Astrocyte (in vitro differentiated cells and primary cell): ENCODE results near the gene R3HCC1L. TPM values are rescaled to one million over a fixed set of nuclear protein-coding genes. Genes with fewer than 3 reads are reported as not detected.

Source experiments
- DNase-seq: peaks from one replicate; pipeline ENCODE4 v3.0.0-alpha.2; 2010; ENCODE audit warnings: low read depth
- FAIRE-seq: peaks from 2 replicates; lab custom pipeline; 2011; peaks lifted over from hg19 to GRCh38; lab: Jason Lieb, UNC
- H2AFZ ChIP-seq: 2 replicates; pipeline ENCODE4 v1.6.0; 2012; ENCODE audit warnings: low read depth, low read length, inconsistent platforms
- H3K27ac ChIP-seq: 2 replicates; pipeline ENCODE4 v1.5.1; 2011; ENCODE audit warnings: low read depth, low read length, inconsistent platforms
- H3K27me3 ChIP-seq: 2 replicates; pipeline ENCODE4 v1.6.0; 2011; ENCODE audit warnings: low read length, inconsistent platforms; ENCODE audit not compliant: insufficient read depth
- H3K36me3 ChIP-seq: 2 replicates; pipeline ENCODE4 v1.5.1; 2011; ENCODE audit warnings: low read length, inconsistent platforms; ENCODE audit not compliant: insufficient read depth
- H3K4me1 ChIP-seq: 2 replicates; pipeline ENCODE4 v1.5.1; 2011; ENCODE audit warnings: low read length, inconsistent platforms; ENCODE audit not compliant: insufficient read depth
- H3K4me2 ChIP-seq: 2 replicates; pipeline ENCODE4 v1.6.0; 2012; ENCODE audit warnings: low read length, inconsistent platforms
- H3K4me3 ChIP-seq: 2 replicates; pipeline ENCODE4 v1.5.1; 2011; ENCODE audit warnings: low read depth, mild to moderate bottlenecking, low read length, inconsistent platforms; ENCODE audit not compliant: insufficient read depth
- H3K79me2 ChIP-seq: 2 replicates; pipeline ENCODE4 v1.6.0; 2012; ENCODE audit warnings: mild to moderate bottlenecking, low read length, inconsistent platforms; ENCODE audit not compliant: insufficient read depth
- H3K9ac ChIP-seq: 2 replicates; pipeline ENCODE4 v1.6.0; 2012; ENCODE audit warnings: mild to moderate bottlenecking, low read length, inconsistent platforms
- H3K9me3 ChIP-seq: 2 replicates; pipeline ENCODE4 v1.5.1; 2012; ENCODE audit warnings: low read depth, mild to moderate bottlenecking, low read length, inconsistent platforms; ENCODE audit not compliant: insufficient read depth
- H4K20me1 ChIP-seq: 2 replicates; pipeline ENCODE4 v1.6.0; 2012; ENCODE audit warnings: low read length, inconsistent platforms; ENCODE audit not compliant: insufficient read depth
- H3K27ac Mint-ChIP-seq: one replicate; pipeline ENCODE4 v1.8.0; 2021; ENCODE audit warnings: mild to moderate bottlenecking, mixed read lengths; ENCODE audit not compliant: unreplicated experiment
- H3K27me3 Mint-ChIP-seq: one replicate; pipeline ENCODE4 v1.8.0; 2021; ENCODE audit warnings: low read depth, mixed read lengths; ENCODE audit not compliant: unreplicated experiment
- H3K36me3 Mint-ChIP-seq: one replicate; pipeline ENCODE4 v1.8.0; 2021; ENCODE audit warnings: low read depth, mixed read lengths; ENCODE audit not compliant: unreplicated experiment
- H3K4me1 Mint-ChIP-seq: one replicate; pipeline ENCODE4 v1.8.0; 2021; ENCODE audit warnings: low read depth, mixed read lengths; ENCODE audit not compliant: unreplicated experiment
- H3K4me3 Mint-ChIP-seq: one replicate; pipeline ENCODE4 v1.8.0; 2021; ENCODE audit warnings: mild to moderate bottlenecking, moderate library complexity, mixed read lengths; ENCODE audit not compliant: unreplicated experiment
- H3K9me3 Mint-ChIP-seq: one replicate; pipeline ENCODE4 v1.8.0; 2021; ENCODE audit warnings: mild to moderate bottlenecking, mixed read lengths; ENCODE audit not compliant: unreplicated experiment
- CTCF ChIP-seq: IDR thresholded peaks from 2 replicates; pipeline ENCODE4 v1.5.1; 2011; ENCODE audit warnings: low read depth, mild to moderate bottlenecking, inconsistent platforms, low read length, moderate library complexity; ENCODE audit not compliant: insufficient read depth
- EZH2 ChIP-seq: IDR thresholded peaks from 2 replicates; pipeline ENCODE4 v1.6.1; 2012; ENCODE audit warnings: mild to moderate bottlenecking, low read length, inconsistent platforms; ENCODE audit not compliant: insufficient read depth
- total RNA-seq: library from RNA; stranded (reverse); gene quantifications from 2 replicates; pipeline ENCODE4 v1.2.1, GENCODE V29; 2021

Gene R3HCC1L
- total RNA-seq, 1 donor from 2014 or later: 19.9 TPM

GRCh38 chr10:98100476-98100875 lies 34.0 kb upstream of the R3HCC1L start:
- H3K27ac Mint-ChIP-seq: no peak overlapping the region

DNA sequence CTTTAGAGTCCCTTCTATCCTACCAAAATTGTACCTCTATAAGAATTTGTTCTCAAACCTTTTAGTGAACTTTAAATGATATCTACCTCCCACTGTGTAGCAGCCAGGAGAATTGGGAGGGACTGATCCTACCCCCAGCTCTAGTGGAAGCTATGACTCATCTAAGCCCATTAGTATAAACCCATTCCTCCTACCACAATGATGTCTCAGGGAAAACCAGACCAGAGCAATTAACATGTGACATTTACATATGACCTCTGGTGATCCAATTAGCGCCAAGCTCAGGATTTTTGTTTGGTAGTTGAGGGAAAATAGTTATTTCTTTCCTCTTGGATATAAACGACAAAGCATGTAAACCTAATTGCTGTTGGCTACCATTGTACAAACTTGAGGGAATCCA lies 33.1 kb upstream of the R3HCC1L start:
- Histone ChIP-seq H3K79me2 (no peaks in the 10 kb centered on the region), H3K4me2 (no peak overlapping the region), H3K9me3 (no peaks in the 10 kb centered on the region), H3K27me3 (no peaks in the 10 kb centered on the region), H3K36me3 (no peaks in the 10 kb centered on the region), H3K4me3 (no peak overlapping the region), H2AFZ (no peak overlapping the region), H3K4me1 (no peaks in the 10 kb centered on the region), H3K27ac (no peak overlapping the region), H4K20me1 (no peaks in the 10 kb centered on the region), H3K9ac (no peak overlapping the region)
- TF ChIP-seq EZH2: no peak
- no peak for TF ChIP-seq CTCF
- FAIRE-seq (no peak), DNase-seq (no peak)
- Mint-ChIP-seq H3K27me3 (peaks cover 14% of the 10 kb centered on the region), H3K4me3 (no peak overlapping the region), H3K9me3 (no peaks in the 10 kb centered on the region), H3K4me1 (no peaks in the 10 kb centered on the region), H3K36me3 (peaks cover 2% of the 10 kb centered on the region), H3K27ac (no peak overlapping the region)

More at GRCh38 chr10:98100476-98100875, 34.0 kb upstream of the R3HCC1L start:
- no peaks in the 10 kb centered on the region for H3K36me3 ChIP-seq
- no peaks in the 10 kb centered on the region for H3K27me3 ChIP-seq
- no peak overlapping the region for H3K4me3 ChIP-seq
- H3K9me3 Mint-ChIP-seq: no peaks in the 10 kb centered on the region
- no peak overlapping the region for H3K9ac ChIP-seq
- no peaks in the 10 kb centered on the region for H3K9me3 ChIP-seq
- no peaks in the 10 kb centered on the region for H3K4me1 ChIP-seq
- DNase-seq (no peak), FAIRE-seq (no peak)
- H3K27me3 Mint-ChIP-seq: peaks cover 21% of the 10 kb centered on the region
- no peaks in the 10 kb centered on the region for H4K20me1 ChIP-seq
- no peaks in the 10 kb centered on the region for H3K4me1 Mint-ChIP-seq
- H3K27ac ChIP-seq: no peak overlapping the region
- peaks cover 2% of the 10 kb centered on the region for H3K36me3 Mint-ChIP-seq
- H3K4me3 Mint-ChIP-seq: no peak overlapping the region
- no peak for TF ChIP-seq EZH2
- no peak for TF ChIP-seq CTCF
- H3K4me2 ChIP-seq: no peak overlapping the region
- H2AFZ ChIP-seq: no peak overlapping the region
- H3K79me2 ChIP-seq: no peaks in the 10 kb centered on the region

DNA sequence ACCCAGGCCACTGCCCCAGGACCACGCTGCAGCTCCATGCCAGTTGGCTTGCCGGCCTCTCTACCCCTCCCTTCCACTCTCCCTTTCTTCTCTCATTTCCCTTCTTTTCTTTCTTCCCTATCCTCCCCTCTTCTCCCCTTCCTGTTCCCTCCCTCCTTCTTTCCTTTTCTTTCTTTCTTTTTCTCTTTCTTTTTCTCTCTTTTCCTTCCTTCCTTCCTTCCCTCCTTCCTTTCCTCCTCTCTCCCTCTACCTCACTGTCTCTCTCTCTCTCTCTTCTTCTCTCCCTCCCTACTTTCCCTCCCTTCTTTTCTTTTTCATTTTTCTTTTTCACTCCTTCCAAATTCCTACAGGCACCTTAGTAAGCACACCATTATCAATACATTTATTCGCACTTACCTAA lies 30.3 kb upstream of the R3HCC1L start:
- no peak for DNase-seq
- TF ChIP-seq CTCF (no peak), EZH2 (no peak)
- no peaks in the 10 kb centered on the region for H3K27me3 ChIP-seq
- Mint-ChIP-seq H3K4me3 (no peak overlapping the region), H3K27ac (no peak overlapping the region), H3K27me3 (peaks cover 13% of the 10 kb centered on the region), H3K4me1 (no peaks in the 10 kb centered on the region), H3K9me3 (no peaks in the 10 kb centered on the region), H3K36me3 (no peaks in the 10 kb centered on the region)
- H3K4me3 ChIP-seq: no peak overlapping the region
- H3K36me3 ChIP-seq: no peaks in the 10 kb centered on the region
- no peaks in the 10 kb centered on the region for H3K9me3 ChIP-seq
- no peak overlapping the region for H3K27ac ChIP-seq
- H3K4me1 ChIP-seq: no peaks in the 10 kb centered on the region
- no peak overlapping the region for H2AFZ ChIP-seq
- no peak overlapping the region for H3K9ac ChIP-seq
- no peaks in the 10 kb centered on the region for H3K79me2 ChIP-seq
- no peaks in the 10 kb centered on the region for H4K20me1 ChIP-seq
- no peak overlapping the region for H3K4me2 ChIP-seq
- no peak for FAIRE-seq
